Fibroblast of villous mesenchyme (primary cell): ENCODE results near the gene ELOA. TPM values are rescaled to one million over a fixed set of nuclear protein-coding genes. Genes with fewer than 3 reads are reported as not detected.
A peak's percentile ranks its signal among the peaks of the same experiment; 100 is the strongest.

Experiments used
- DNase-seq: peaks from one replicate; pipeline ENCODE4 v3.0.0-alpha.2; 2010; ENCODE audit warnings: low read depth
- H3K4me3 ChIP-seq: 2 replicates; pipeline ENCODE4 v1.5.1; 2011; ENCODE audit warnings: low read depth, mild to moderate bottlenecking, low read length
- total RNA-seq: library from RNA; depleted of rRNA; stranded (reverse); fragments of >200 nt; gene quantifications from 2 replicates; pipeline ENCODE4 v1.2.3, GENCODE V29; 2012
- TF ChIP-seq, protein P1 (sequence below): IDR thresholded peaks from 2 replicates; pipeline ENCODE4 v1.5.1; 2012; ENCODE audit warnings: low read depth, mild to moderate bottlenecking, low read length; ENCODE audit not compliant: insufficient read depth

ELOA gene
- total RNA-seq, 1 donor = 46.2 TPM

DNA sequence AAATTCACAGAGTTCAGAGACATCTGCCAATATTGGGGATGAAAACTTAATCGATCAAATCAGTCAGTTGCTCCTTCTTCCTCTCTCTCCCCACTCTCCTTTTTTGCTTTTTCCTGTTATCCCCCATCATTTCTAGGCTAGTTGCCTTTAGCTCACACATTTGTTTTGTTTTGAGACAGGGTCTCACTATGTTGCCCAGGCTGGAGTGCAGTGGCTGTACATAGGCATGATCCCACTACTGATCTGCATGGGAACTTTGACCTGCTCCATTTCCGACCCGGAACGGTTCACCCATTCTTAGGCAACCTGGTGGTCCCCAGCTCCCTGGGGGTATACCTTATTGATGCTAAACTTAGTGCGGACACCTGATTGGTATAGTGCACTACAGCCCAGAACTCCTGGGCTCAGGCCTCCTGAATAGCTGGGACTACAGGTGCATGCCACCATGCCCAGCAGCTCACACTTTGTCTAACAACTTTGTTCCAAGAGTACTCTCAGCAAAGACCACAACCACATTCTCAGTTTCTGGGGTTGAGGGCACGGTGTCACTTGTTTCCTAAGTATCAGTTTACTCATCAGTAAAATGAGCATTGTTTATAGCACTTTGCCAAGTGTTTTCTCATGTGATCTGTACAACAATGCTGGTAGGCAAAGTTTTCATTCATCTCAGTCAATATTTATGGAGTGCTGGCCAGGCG is 6.7 kb upstream of the ELOA start:
- H3K4me3 ChIP-seq = no peak overlapping the region
- no peak for DNase-seq
- TF ChIP-seq, protein P1, sequence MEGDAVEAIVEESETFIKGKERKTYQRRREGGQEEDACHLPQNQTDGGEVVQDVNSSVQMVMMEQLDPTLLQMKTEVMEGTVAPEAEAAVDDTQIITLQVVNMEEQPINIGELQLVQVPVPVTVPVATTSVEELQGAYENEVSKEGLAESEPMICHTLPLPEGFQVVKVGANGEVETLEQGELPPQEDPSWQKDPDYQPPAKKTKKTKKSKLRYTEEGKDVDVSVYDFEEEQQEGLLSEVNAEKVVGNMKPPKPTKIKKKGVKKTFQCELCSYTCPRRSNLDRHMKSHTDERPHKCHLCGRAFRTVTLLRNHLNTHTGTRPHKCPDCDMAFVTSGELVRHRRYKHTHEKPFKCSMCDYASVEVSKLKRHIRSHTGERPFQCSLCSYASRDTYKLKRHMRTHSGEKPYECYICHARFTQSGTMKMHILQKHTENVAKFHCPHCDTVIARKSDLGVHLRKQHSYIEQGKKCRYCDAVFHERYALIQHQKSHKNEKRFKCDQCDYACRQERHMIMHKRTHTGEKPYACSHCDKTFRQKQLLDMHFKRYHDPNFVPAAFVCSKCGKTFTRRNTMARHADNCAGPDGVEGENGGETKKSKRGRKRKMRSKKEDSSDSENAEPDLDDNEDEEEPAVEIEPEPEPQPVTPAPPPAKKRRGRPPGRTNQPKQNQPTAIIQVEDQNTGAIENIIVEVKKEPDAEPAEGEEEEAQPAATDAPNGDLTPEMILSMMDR = no peak

DNA sequence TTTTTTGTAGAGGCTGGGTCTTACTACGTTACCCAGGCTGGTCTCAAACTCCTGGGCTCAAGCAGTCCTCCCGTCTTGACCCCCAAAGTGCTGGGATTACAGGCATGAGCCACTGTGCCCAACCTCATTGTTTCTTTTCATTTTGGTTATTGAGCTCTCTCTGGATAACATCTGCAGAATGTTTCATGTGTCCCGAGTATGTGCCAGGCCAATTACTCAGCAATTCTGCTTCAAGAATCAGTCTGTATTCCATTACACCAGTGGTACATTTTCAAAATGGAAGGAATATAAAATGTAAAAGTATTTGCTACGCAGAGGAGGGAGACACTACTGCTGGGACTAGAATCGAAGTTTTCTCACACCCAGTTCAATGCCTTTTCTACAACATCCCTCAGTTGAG is 1.7 kb upstream of the ELOA start:
- H3K4me3 ChIP-seq = no peak overlapping the region
- no peak for DNase-seq
- TF ChIP-seq, protein P1 = no peak

DNA sequence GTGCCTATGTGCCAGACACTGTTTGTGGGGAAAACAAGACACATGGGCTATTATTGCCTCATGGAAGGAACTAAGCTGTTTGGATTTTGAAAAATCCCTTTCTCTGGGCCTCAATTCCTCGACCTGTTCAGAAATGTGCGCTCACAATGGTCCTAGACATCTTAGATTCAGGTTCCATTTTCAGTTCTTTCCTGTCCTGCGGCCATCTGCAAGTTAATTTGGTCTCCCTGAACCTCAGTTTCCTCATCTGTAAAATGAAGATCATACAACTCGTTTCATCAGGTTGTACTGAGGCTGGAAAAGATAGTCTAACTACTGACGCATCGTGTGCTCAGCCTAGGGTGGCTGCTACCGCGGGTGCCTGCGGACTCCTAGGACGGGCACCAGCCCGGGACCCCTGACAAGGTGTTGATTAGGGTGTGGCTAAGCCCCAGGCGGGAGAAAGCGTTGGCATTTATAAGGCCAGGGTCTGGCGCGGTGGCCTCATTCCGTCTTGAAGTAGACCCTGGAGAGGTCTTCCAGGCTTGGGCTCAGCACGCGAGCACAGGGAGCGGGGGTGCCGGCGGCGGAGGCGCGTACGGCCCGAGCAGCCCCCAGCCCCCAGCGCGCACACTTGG is 493 bp upstream of the ELOA start:
- peak; percentile 27 for DNase-seq
- H3K4me3 ChIP-seq = peak overlapping the region; percentile 85
- TF ChIP-seq, protein P1 = no peak

DNA sequence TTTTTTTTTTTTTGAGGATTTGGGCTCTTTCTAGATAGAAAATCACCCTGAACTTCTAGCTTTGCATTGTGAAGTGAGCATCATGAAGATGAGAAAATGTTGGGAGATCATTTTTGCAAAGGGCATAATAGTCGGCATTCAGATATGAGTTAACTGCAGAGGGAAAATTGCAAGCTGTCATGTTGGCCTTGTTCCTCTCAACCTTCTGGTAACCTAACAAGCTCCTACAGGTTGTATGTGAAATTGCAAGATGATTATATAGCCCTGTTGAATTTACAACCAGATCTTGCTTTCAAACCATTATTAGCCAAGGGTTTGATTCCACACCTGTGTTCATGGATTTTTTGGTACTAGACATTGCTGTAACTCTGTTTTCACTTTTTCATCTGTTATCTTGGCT is 2.2 kb downstream of the ELOA start:
- peak; percentile 44 for DNase-seq
- TF ChIP-seq, protein P1 = peak; percentile 48
- H3K4me3 ChIP-seq = no peak overlapping the region

DNA sequence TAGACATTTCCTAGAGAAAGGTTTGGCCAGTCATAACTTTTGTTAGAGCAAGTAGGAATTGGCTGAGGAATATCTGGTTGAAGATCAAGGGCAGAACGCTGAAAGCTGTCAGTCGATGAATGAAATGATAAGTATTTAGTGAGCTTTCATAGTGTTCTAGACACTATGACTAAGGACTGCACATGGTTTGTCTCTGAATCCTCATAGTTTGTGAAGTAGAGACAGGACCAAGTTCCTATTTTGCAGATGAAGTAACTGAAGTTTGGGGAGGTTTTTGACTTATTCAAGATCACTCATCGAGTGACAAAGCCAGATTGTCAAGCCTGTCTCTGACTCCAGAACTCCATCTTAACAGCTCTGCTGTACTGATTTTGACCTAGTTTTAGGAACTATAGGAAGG is 4.7 kb downstream of the ELOA start:
- no peak overlapping the region for H3K4me3 ChIP-seq
- DNase-seq = no peak
- TF ChIP-seq, protein P1 = no peak

DNA sequence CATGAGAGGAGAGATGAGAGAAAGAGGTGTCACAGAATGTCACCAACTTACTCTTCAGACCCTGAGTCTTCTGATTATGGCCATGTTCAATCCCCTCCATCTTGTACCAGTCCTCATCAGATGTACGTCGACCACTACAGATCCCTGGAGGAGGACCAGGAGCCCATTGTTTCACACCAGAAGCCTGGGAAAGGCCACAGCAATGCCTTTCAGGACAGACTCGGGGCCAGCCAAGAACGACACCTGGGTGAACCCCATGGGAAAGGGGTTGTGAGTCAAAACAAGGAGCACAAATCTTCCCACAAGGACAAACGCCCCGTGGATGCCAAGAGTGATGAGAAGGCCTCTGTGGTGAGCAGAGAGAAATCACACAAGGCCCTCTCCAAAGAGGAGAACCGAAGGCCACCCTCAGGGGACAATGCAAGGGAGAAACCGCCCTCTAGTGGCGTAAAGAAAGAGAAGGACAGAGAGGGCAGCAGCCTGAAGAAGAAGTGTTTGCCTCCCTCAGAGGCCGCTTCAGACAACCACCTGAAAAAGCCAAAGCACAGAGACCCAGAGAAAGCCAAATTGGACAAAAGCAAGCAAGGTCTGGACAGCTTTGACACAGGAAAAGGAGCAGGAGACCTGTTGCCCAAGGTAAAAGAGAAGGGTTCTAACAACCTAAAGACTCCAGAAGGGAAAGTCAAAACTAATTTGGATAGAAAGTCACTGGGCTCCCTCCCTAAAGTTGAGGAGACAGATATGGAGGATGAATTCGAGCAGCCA is 8.0 kb downstream of the ELOA start:
- no peak overlapping the region for H3K4me3 ChIP-seq
- DNase-seq = peak; percentile 66
- TF ChIP-seq, protein P1 = peak; percentile 85
